SK-N-SH (cell line): ENCODE results near the gene KIAA1586. TPM values are rescaled to one million over a fixed set of nuclear protein-coding genes. Genes with fewer than 3 reads are reported as not detected.

ENCODE experiments used
- CTCF ChIA-PET: fragments of 300-600, 350-600 bp; formaldehyde crosslinking; extraction: SDS; loops from one replicate; lab custom pipeline; 2021; lab: Yijun Ruan, JAX
- POLR2A ChIA-PET: fragments of 350-600 bp; sonication (Branson Sonifier 250); formaldehyde crosslinking; extraction: SDS; loops from one replicate; lab custom pipeline; 2020; ENCODE audit warnings: antibody characterized with exemption, inconsistent platforms; lab: Yijun Ruan, JAX
- DNase-seq: peaks from one replicate; pipeline ENCODE4 v3.0.0; 2012
- H2AFZ ChIP-seq: fragments of 200-600 bp; sonication (generic); 2 replicates; pipeline ENCODE4 v1.8.1; 2016; ENCODE audit warnings: antibody characterized with exemption, mild to moderate bottlenecking, low read depth
- H3F3A ChIP-seq: fragments of 200-600 bp; sonication (generic); replicated peaks from 2 replicates; pipeline ENCODE3; 2016; ENCODE audit warnings: antibody characterized with exemption, mild to moderate bottlenecking; ENCODE audit not compliant: insufficient read depth
- H3K27ac ChIP-seq, 2 experiments: fragments of 200-500 bp in 1 of 2; fragments of 200-600 bp in 1 of 2; sonication (Bioruptor generic) in 1 of 2; sonication (generic), shearing (Covaris generic) in 1 of 2; 2 replicates each; pipeline versions ENCODE4 v1.5.1 to v1.6.1; 2014 to 2016; ENCODE audit warnings: low read depth in 2 of 2, inconsistent platforms in 1 of 2, low read length in 1 of 2, mild to moderate bottlenecking in 1 of 2, mixed read lengths in 1 of 2
- H3K27me3 ChIP-seq: fragments of 200-600 bp; sonication (generic), shearing (Covaris generic); 2 replicates; pipeline ENCODE4 v1.6.1; 2016; ENCODE audit warnings: mixed run types; ENCODE audit not compliant: insufficient read depth
- H3K36me3 ChIP-seq, 2 experiments: fragments of 200-500 bp in 1 of 2; fragments of 200-600 bp in 1 of 2; sonication (Bioruptor generic) in 1 of 2; sonication (generic) in 1 of 2; replicated peaks in 1 of 2; 2 replicates each; pipeline versions ENCODE3 to v1.5.1; 2014 to 2016; ENCODE audit warnings: low read length in 1 of 2, mild to moderate bottlenecking in 1 of 2; ENCODE audit not compliant: insufficient read depth in 2 of 2, control insufficient read depth in 1 of 2
- H3K4me1 ChIP-seq, 2 experiments: fragments of 200-500 bp in 1 of 2; fragments of 200-600 bp in 1 of 2; sonication (Bioruptor generic) in 1 of 2; sonication (generic), shearing (Covaris generic) in 1 of 2; 2 replicates each; pipeline versions ENCODE4 v1.5.1 to v1.6.1; 2014 to 2016; ENCODE audit warnings: low read depth in 1 of 2, low read length in 1 of 2, mixed run types in 1 of 2; ENCODE audit not compliant: insufficient read depth in 2 of 2, control insufficient read depth in 1 of 2
- H3K4me2 ChIP-seq: fragments of 200-600 bp; sonication (generic), shearing (Covaris generic); 2 replicates; pipeline ENCODE4 v1.6.1; 2017; ENCODE audit warnings: mixed run types
- H3K4me3 ChIP-seq, 2 experiments: fragments of 200-500 bp in 1 of 2; fragments of 200-600 bp in 1 of 2; sonication (Bioruptor generic) in 1 of 2; sonication (generic), shearing (Covaris generic) in 1 of 2; 2 replicates each; pipeline versions ENCODE4 v1.5.1 to v1.8.1; 2014 to 2016; ENCODE audit warnings: low read depth in 2 of 2, inconsistent platforms in 1 of 2, low read length in 1 of 2, mild to moderate bottlenecking in 1 of 2, mixed read lengths in 1 of 2, moderate library complexity in 1 of 2
- H3K79me2 ChIP-seq: fragments of 200-600 bp; sonication (generic); 2 replicates; pipeline ENCODE4 v1.8.1; 2017; ENCODE audit warnings: mild to moderate bottlenecking; ENCODE audit not compliant: insufficient read depth
- H3K9ac ChIP-seq: fragments of 200-600 bp; sonication (generic); 2 replicates; pipeline ENCODE4 v1.6.1; 2017; ENCODE audit warnings: mixed run types
- H3K9me2 ChIP-seq: fragments of 200-600 bp; sonication (generic); 2 replicates; pipeline ENCODE4 v1.6.1; 2017; ENCODE audit warnings: mixed run types
- H3K9me3 ChIP-seq: fragments of 200-600 bp; sonication (generic); 2 replicates; pipeline ENCODE4 v1.6.1; 2017; ENCODE audit warnings: mixed run types, mild to moderate bottlenecking, moderate library complexity
- H4K20me1 ChIP-seq: fragments of 200-600 bp; sonication (generic); 2 replicates; pipeline ENCODE4 v1.6.1; 2017; ENCODE audit warnings: mild to moderate bottlenecking, mixed run types; ENCODE audit not compliant: insufficient read depth
- CTCF ChIP-seq: fragments of 200-600 bp; sonication (generic); IDR thresholded peaks from 2 replicates; pipeline ENCODE4 v1.6.1; 2017; ENCODE audit warnings: antibody characterized with exemption, mild to moderate bottlenecking, moderate library complexity
- ELF1 ChIP-seq: IDR thresholded peaks from 2 replicates; pipeline ENCODE4 v1.4.0; 2012
- EP300 ChIP-seq, 2 experiments: IDR thresholded peaks; 2 replicates each; pipeline versions ENCODE4 v1.4.0 to v1.6.1; 2012; ENCODE audit warnings: borderline replicate concordance in 1 of 2, low read depth in 1 of 2, low read length in 1 of 2
- FOXJ3 ChIP-seq: sonication (generic); formaldehyde crosslinking; IDR thresholded peaks from 2 replicates; pipeline ENCODE4 v1.5.1; 2020; ENCODE audit warnings: mild to moderate bottlenecking, missing genetic modification reagents
- FOXM1 ChIP-seq: IDR thresholded peaks from 2 replicates; pipeline ENCODE4 v1.4.0; 2012; ENCODE audit warnings: low read depth, mild to moderate bottlenecking
- IRF3 ChIP-seq: fragments of 150-350 bp; IDR thresholded peaks from 2 replicates; pipeline ENCODE4 v1.6.1; 2016; ENCODE audit warnings: mild to moderate bottlenecking, low read depth, low read length
- NRF1 ChIP-seq: IDR thresholded peaks from 2 replicates; pipeline ENCODE4 v1.6.1; 2012; ENCODE audit warnings: low read depth, mild to moderate bottlenecking, low read length
- POLR2AphosphoS5 ChIP-seq: IDR thresholded peaks from 2 replicates; pipeline ENCODE4 v1.6.1; 2012; ENCODE audit warnings: low read depth, low read length
- RAD21 ChIP-seq: IDR thresholded peaks from 2 replicates; pipeline ENCODE4 v1.6.1; 2012; ENCODE audit warnings: mild to moderate bottlenecking, low read length
- RCOR1 ChIP-seq: fragments of 150-350 bp; IDR thresholded peaks from 2 replicates; pipeline ENCODE4 v1.6.1; 2017; ENCODE audit warnings: antibody characterized with exemption, low read length
- REST ChIP-seq: IDR thresholded peaks from 2 replicates; pipeline ENCODE4 v1.6.1; 2012; ENCODE audit warnings: mild to moderate bottlenecking, low read depth, low read length, moderate library complexity
- RFX5 ChIP-seq: IDR thresholded peaks from 2 replicates; pipeline ENCODE4 v1.6.1; 2012; ENCODE audit warnings: mild to moderate bottlenecking, improper control_type of control experiment, low read length
- SIN3A ChIP-seq: IDR thresholded peaks from 2 replicates; pipeline ENCODE4 v1.6.1; 2012; ENCODE audit warnings: low read depth, mild to moderate bottlenecking, low read length, moderate library complexity, borderline replicate concordance
- SMC3 ChIP-seq: IDR thresholded peaks from 2 replicates; pipeline ENCODE4 v1.6.1; 2012; ENCODE audit warnings: low read depth, low read length, improper control_type of control experiment
- TAF1 ChIP-seq: IDR thresholded peaks from 2 replicates; pipeline ENCODE4 v1.6.1; 2012; ENCODE audit warnings: low read depth, mild to moderate bottlenecking, low read length, moderate library complexity, borderline replicate concordance
- TCF12 ChIP-seq: IDR thresholded peaks from 2 replicates; pipeline ENCODE4 v1.4.0; 2012
- TEAD4 ChIP-seq: IDR thresholded peaks from 2 replicates; pipeline ENCODE4 v1.4.0; 2012; ENCODE audit warnings: mild to moderate bottlenecking, borderline replicate concordance; ENCODE audit not compliant: insufficient read depth
- USF1 ChIP-seq: IDR thresholded peaks from 2 replicates; pipeline ENCODE4 v1.4.0; 2012; ENCODE audit warnings: low read depth, borderline replicate concordance
- WGBS: methylation state at CpG from one replicate; pipeline ENCODE4 v1.1.6; 2017; ENCODE audit warnings: low lambda C conversion rate; 5-methylcytosine and 5-hydroxymethylcytosine counted together
- polyA plus RNA-seq, 3 experiments: library from polyadenylated mRNA; depleted of rRNA; stranded (reverse); fragments of >200 nt; gene quantifications; 2 replicates each; pipeline ENCODE4 v1.2.3, GENCODE V29; 2012

KIAA1586 gene
- polyA plus RNA-seq, 1 of the 3 experiments (the other 2 are of a cell fraction), result 3.2 TPM

- no peak for TF ChIP-seq CTCF
Measured at GRCh38 chr6:57068061-57068460, 21.6 kb downstream of the KIAA1586 start (continued).

- no peaks in the 10 kb centered on the region for H3K27me3 ChIP-seq
- H3F3A ChIP-seq, result peaks cover 11% of the 10 kb centered on the region
- H3K4me3 ChIP-seq, result no peak overlapping the region
- no peaks in the 10 kb centered on the region for H3K9me2 ChIP-seq
- no peaks in the 10 kb centered on the region for H4K20me1 ChIP-seq
- no peak overlapping the region for H2AFZ ChIP-seq
- peaks cover 0 to 18% of the 10 kb centered on the region in 2 experiments for H3K36me3 ChIP-seq
- TF ChIP-seq NRF1 (no peak), FOXM1 (no peak), FOXJ3 (no peak), TEAD4 (no peak), REST (no peak), SMC3 (no peak), EP300 (IDR thresholded peaks at IDR 0.05; ENCODE audit: borderline replicate concordance in 1 of 2, low read depth in 1 of 2, low read length in 1 of 2) (no peak)
- ChIA-PET CTCF (no interaction called here), POLR2A (no interaction called here)
- no peak overlapping the region for H3K9ac ChIP-seq
- H3K9me3 ChIP-seq, result no peaks in the 10 kb centered on the region
- no peaks in the 10 kb centered on the region for H3K79me2 ChIP-seq
- DNase-seq, result no peak
- H3K4me2 ChIP-seq, result no peak overlapping the region
- 90% methylated on average over 4 of the region's 4 CpGs for WGBS
- H3K27ac ChIP-seq, result no peak overlapping the region
- peaks cover 0 to 14% of the 10 kb centered on the region in 2 experiments; a peak in 2 of 4 replicates for H3K4me1 ChIP-seq
Measured at GRCh38 chr6:57069228-57069627, 22.7 kb downstream of the KIAA1586 start.

- WGBS, result 98% methylated on average over 9 of the region's 9 CpGs
- no peak overlapping the region for H3K4me2 ChIP-seq
- H3K4me3 ChIP-seq, result no peak overlapping the region
- no peak overlapping the region for H2AFZ ChIP-seq
- H3K27ac ChIP-seq, result no peak overlapping the region
- DNase-seq, result no peak
- H3K9ac ChIP-seq, result no peak overlapping the region
- peaks cover 0 to 7% of the 10 kb centered on the region in 2 experiments; a peak in 1 of 4 replicates for H3K4me1 ChIP-seq
- peaks cover 3 to 18% of the 10 kb centered on the region in 2 experiments for H3K36me3 ChIP-seq
- no peaks in the 10 kb centered on the region for H3K9me3 ChIP-seq
- POLR2A ChIA-PET, result no interaction called here
- H4K20me1 ChIP-seq, result no peaks in the 10 kb centered on the region
- no peaks in the 10 kb centered on the region for H3K9me2 ChIP-seq
- no peak for TF ChIP-seq TAF1
- no peak for TF ChIP-seq RCOR1
- TF ChIP-seq FOXJ3, result no peak
- no peak for TF ChIP-seq SMC3
- TF ChIP-seq IRF3, result no peak
- no peak for TF ChIP-seq USF1
- no peak for TF ChIP-seq POLR2AphosphoS5
- TF ChIP-seq RFX5, result no peak
- no peak for TF ChIP-seq RAD21
- no peak for TF ChIP-seq FOXM1
- no peak for TF ChIP-seq ELF1
- no peak for TF ChIP-seq SIN3A
- TF ChIP-seq NRF1, result no peak
- TF ChIP-seq TCF12, result no peak
- no peaks in the 10 kb centered on the region for H3K79me2 ChIP-seq
- CTCF ChIA-PET, result no interaction called here
- no peaks in the 10 kb centered on the region for H3K27me3 ChIP-seq
- peaks cover 6% of the 10 kb centered on the region for H3F3A ChIP-seq
Measured at GRCh38 chr6:57069920-57070331, 23.4 kb downstream of the KIAA1586 start.
